Measurements from ENCODE around the gene LGALS9C.
"Not testable (repeated sequence)": the region's sequence is repeated elsewhere in the genome, so short reads cannot be mapped to it uniquely, and the experiment has no call there.

- not testable (repeated sequence) for TF ChIP-seq CTCF, POLR2A (IDR thresholded peaks at IDR 0.05)
Observed at GRCh38 chr17:18450998-18451397, 25.6 kb upstream of the LGALS9C start.
